Neuronal stem cell (in vitro differentiated cells): Measurements from ENCODE around the gene KSR2.

Source experiments
- DNase-seq: peaks from one replicate; pipeline ENCODE4 v3.0.0-alpha.2; 2013; ENCODE audit warnings: low spot score
- H2AFZ ChIP-seq: one replicate; pipeline ENCODE4 v1.6.1; 2013; ENCODE audit warnings: mild to moderate bottlenecking, low read length, inconsistent platforms
- H2AK5ac ChIP-seq: 2 replicates; pipeline ENCODE4 v1.6.1; 2013; ENCODE audit warnings: low read depth, mild to moderate bottlenecking, inconsistent platforms, low read length, moderate library complexity, mixed read lengths
- H2BK120ac ChIP-seq: 2 replicates; pipeline ENCODE4 v1.6.1; 2013; ENCODE audit warnings: low read depth, mild to moderate bottlenecking, inconsistent platforms, low read length, moderate library complexity, mixed read lengths
- H2BK12ac ChIP-seq: one replicate; pipeline ENCODE4 v1.6.1; 2013; ENCODE audit warnings: low read length, inconsistent platforms
- H2BK15ac ChIP-seq: 2 replicates; pipeline ENCODE4 v1.6.1; 2013; ENCODE audit warnings: mild to moderate bottlenecking, low read length, inconsistent platforms, mixed read lengths
- H2BK5ac ChIP-seq: one replicate; pipeline ENCODE4 v1.6.1; 2013; ENCODE audit warnings: inconsistent platforms, mild to moderate bottlenecking, low read length, moderate library complexity
- H3K14ac ChIP-seq: one replicate; pipeline ENCODE4 v1.6.1; 2013; ENCODE audit warnings: low read length, inconsistent platforms
- H3K18ac ChIP-seq: 2 replicates; pipeline ENCODE4 v1.6.1; 2013; ENCODE audit warnings: low read length, inconsistent platforms
- H3K23ac ChIP-seq: 2 replicates; pipeline ENCODE4 v1.6.1; 2013; ENCODE audit warnings: low read depth, mild to moderate bottlenecking, mixed read lengths, low read length, inconsistent platforms; ENCODE audit not compliant: poor library complexity
- H3K27ac ChIP-seq: replicated peaks from 3 replicates; pipeline ENCODE4 v1.5.1; 2013; ENCODE audit warnings: low read length, inconsistent platforms
- H3K27me3 ChIP-seq, 3 experiments: 2 replicates each; pipeline ENCODE4 v1.6.1; 2013; ENCODE audit warnings: low read length in 3 of 3, mild to moderate bottlenecking in 2 of 3, inconsistent platforms in 1 of 3, low read depth in 1 of 3, mixed read lengths in 1 of 3, moderate library complexity in 1 of 3; ENCODE audit not compliant: control insufficient read depth in 3 of 3, insufficient read depth in 3 of 3
- H3K36me3 ChIP-seq, 2 donors: replicated peaks in 1 of 2; 2 replicates each; pipeline ENCODE4 v1.6.1; 2013; ENCODE audit warnings: low read length in 2 of 2; ENCODE audit not compliant: control insufficient read depth in 2 of 2, insufficient read depth in 2 of 2
- H3K4ac ChIP-seq: 2 replicates; pipeline ENCODE4 v1.6.1; 2013; ENCODE audit warnings: inconsistent platforms, mild to moderate bottlenecking, low read length, moderate library complexity
- H3K4me1 ChIP-seq, 2 donors: 1 replicate in 1 of 2; 2 replicates in 1 of 2; pipeline ENCODE4 v1.6.1; 2013; ENCODE audit warnings: low read length in 2 of 2, low read depth in 1 of 2; ENCODE audit not compliant: control insufficient read depth in 2 of 2, insufficient read depth in 1 of 2
- H3K4me2 ChIP-seq: one replicate; pipeline ENCODE4 v1.6.1; 2013; ENCODE audit warnings: mild to moderate bottlenecking, low read length, inconsistent platforms; ENCODE audit not compliant: insufficient read depth, poor library complexity, severe bottlenecking
- H3K4me3 ChIP-seq, 2 donors: 2 replicates each; pipeline ENCODE4 v1.5.1; 2013; ENCODE audit warnings: low read length in 2 of 2, mild to moderate bottlenecking in 2 of 2, inconsistent platforms in 1 of 2, moderate library complexity in 1 of 2
- H3K79me1 ChIP-seq: one replicate; pipeline ENCODE4 v1.6.1; 2013; ENCODE audit warnings: low read depth, mild to moderate bottlenecking, inconsistent platforms, low read length, moderate library complexity
- H3K9ac ChIP-seq: one replicate; pipeline ENCODE4 v1.6.1; 2013; ENCODE audit warnings: mild to moderate bottlenecking, low read depth, low read length, inconsistent platforms; ENCODE audit not compliant: poor library complexity
- H3K9me3 ChIP-seq, 2 donors: replicated peaks in 1 of 2; 2 replicates each; pipeline versions ENCODE3 to v1.6.1; 2013; ENCODE audit warnings: low read length in 2 of 2, mild to moderate bottlenecking in 2 of 2, inconsistent platforms in 1 of 2, low read depth in 1 of 2, mixed read lengths in 1 of 2, moderate library complexity in 1 of 2; ENCODE audit not compliant: control insufficient read depth in 2 of 2, insufficient read depth in 1 of 2
- H4K8ac ChIP-seq: one replicate; pipeline ENCODE4 v1.6.1; 2013; ENCODE audit warnings: low read depth, mild to moderate bottlenecking, inconsistent platforms, low read length, moderate library complexity
- H4K91ac ChIP-seq: one replicate; pipeline ENCODE4 v1.6.1; 2013; ENCODE audit warnings: low read length, low read depth, mild to moderate bottlenecking, inconsistent platforms; ENCODE audit not compliant: poor library complexity
- WGBS, 2 donors: extraction: QIAGEN DNeasy Blood & Tissue Kit; methylation state at CpG; one replicate each; pipeline ENCODE4 v1.1.7; 2013; ENCODE audit warnings: missing lambda C conversion rate in 2 of 2, mixed read lengths in 1 of 2; ENCODE audit not compliant: insufficient read length in 2 of 2, insufficient replicate concordance in 1 of 2; ENCODE audit errors: extremely low coverage in 2 of 2; 5-methylcytosine and 5-hydroxymethylcytosine counted together

Gene KSR2

GRCh38 chr12:117594481-117594880 lies 374.3 kb downstream of the KSR2 start:
- H4K91ac ChIP-seq: no peak overlapping the region
- WGBS, 2 donors: no CpG with 5 or more reads among the region's 4 CpGs

GRCh38 chr12:117593815-117594400 lies 374.9 kb downstream of the KSR2 start:
- WGBS, 2 donors: no CpG with 5 or more reads among the region's 7 CpGs
- no peak overlapping the region for H2AK5ac ChIP-seq
- no peak overlapping the region for H3K27ac ChIP-seq
- no peak overlapping the region for H3K9ac ChIP-seq
- H2AFZ ChIP-seq: no peak overlapping the region
- H4K91ac ChIP-seq: no peak overlapping the region
- H3K79me1 ChIP-seq: no peaks in the 10 kb centered on the region
- no peak overlapping the region for H3K4me3 ChIP-seq
- H2BK12ac ChIP-seq: no peak overlapping the region
- H2BK120ac ChIP-seq: no peak overlapping the region
- DNase-seq: no peak
- no peak overlapping the region for H3K23ac ChIP-seq
- H3K36me3 ChIP-seq: no peaks in the 10 kb centered on the region
- no peak overlapping the region for H3K18ac ChIP-seq
- no peaks in the 10 kb centered on the region for H3K27me3 ChIP-seq
- H3K4me1 ChIP-seq: no peaks in the 10 kb centered on the region
- no peak overlapping the region for H2BK15ac ChIP-seq
- H3K4me2 ChIP-seq: no peak overlapping the region
- H4K8ac ChIP-seq: no peak overlapping the region
- H3K4ac ChIP-seq: no peak overlapping the region
- peaks cover 0 to 2% of the 10 kb centered on the region in 2 donors for H3K9me3 ChIP-seq
- no peak overlapping the region for H2BK5ac ChIP-seq
- no peak overlapping the region for H3K14ac ChIP-seq

More at GRCh38 chr12:117594481-117594880, 374.3 kb downstream of the KSR2 start:
- Histone ChIP-seq H2BK5ac (no peak overlapping the region), H2AFZ (no peak overlapping the region), H3K18ac (no peak overlapping the region), H4K8ac (no peak overlapping the region), H3K4me3 (no peak overlapping the region), H3K4me1 (no peaks in the 10 kb centered on the region), H3K14ac (no peak overlapping the region), H3K27me3 (no peaks in the 10 kb centered on the region), H3K9me3 (peaks cover 0 to 2% of the 10 kb centered on the region in 2 donors), H3K4ac (no peak overlapping the region), H2BK120ac (no peak overlapping the region), H3K36me3 (no peaks in the 10 kb centered on the region), H3K4me2 (no peak overlapping the region), H3K9ac (no peak overlapping the region), H3K79me1 (no peaks in the 10 kb centered on the region), H2AK5ac (no peak overlapping the region), H2BK15ac (no peak overlapping the region), H3K23ac (no peak overlapping the region), H2BK12ac (no peak overlapping the region), H3K27ac (no peak overlapping the region)
- DNase-seq: no peak

- H2BK120ac ChIP-seq: no peak overlapping the region
- no peak overlapping the region for H3K23ac ChIP-seq
- no CpG with 5 or more reads among the region's 9 CpGs for WGBS, 2 donors
- H2BK15ac ChIP-seq: no peak overlapping the region
- H2AK5ac ChIP-seq: no peak overlapping the region
- H3K14ac ChIP-seq: no peak overlapping the region
- no peak overlapping the region for H4K91ac ChIP-seq
- no peak overlapping the region for H2BK5ac ChIP-seq
- H3K9me3 ChIP-seq: peaks cover 0 to 2% of the 10 kb centered on the region in 2 donors
- H3K27me3 ChIP-seq: no peaks in the 10 kb centered on the region
- no peak overlapping the region for H2BK12ac ChIP-seq
- H3K18ac ChIP-seq: no peak overlapping the region
- H3K4me1 ChIP-seq: no peaks in the 10 kb centered on the region
- no peak overlapping the region for H3K4me2 ChIP-seq
- no peak overlapping the region for H2AFZ ChIP-seq
- H3K4me3 ChIP-seq: no peak overlapping the region
- no peak overlapping the region for H4K8ac ChIP-seq
- DNase-seq: no peak
- H3K4ac ChIP-seq: no peak overlapping the region
- H3K27ac ChIP-seq: no peak overlapping the region
- no peak overlapping the region for H3K9ac ChIP-seq
- no peaks in the 10 kb centered on the region for H3K79me1 ChIP-seq
- no peaks in the 10 kb centered on the region for H3K36me3 ChIP-seq
Observed at GRCh38 chr12:117592588-117593305, 376.0 kb downstream of the KSR2 start.

GRCh38 chr12:117590999-117591398 lies 377.8 kb downstream of the KSR2 start:
- H3K36me3 ChIP-seq: no peaks in the 10 kb centered on the region

More at GRCh38 chr12:117590999-117591398, 377.8 kb downstream of the KSR2 start:
- Histone ChIP-seq H4K91ac (no peak overlapping the region), H3K23ac (no peak overlapping the region), H3K4me1 (no peaks in the 10 kb centered on the region), H3K9me3 (peaks cover 0 to 2% of the 10 kb centered on the region in 2 donors), H3K79me1 (no peaks in the 10 kb centered on the region), H3K14ac (no peak overlapping the region), H3K4me2 (no peak overlapping the region), H2AK5ac (no peak overlapping the region), H2AFZ (no peak overlapping the region), H2BK120ac (no peak overlapping the region), H3K4ac (no peak overlapping the region), H3K9ac (no peak overlapping the region), H3K18ac (no peak overlapping the region), H2BK15ac (no peak overlapping the region), H4K8ac (no peak overlapping the region), H2BK12ac (no peak overlapping the region), H3K4me3 (no peak overlapping the region), H2BK5ac (no peak overlapping the region), H3K27me3 (no peaks in the 10 kb centered on the region), H3K27ac (no peak overlapping the region)
- WGBS, 2 donors: no CpG with 5 or more reads among the region's 2 CpGs
- DNase-seq: no peak
